Mesodermal cell (in vitro differentiated cells): ENCODE measurements around the gene ITGAL.
"Not testable (repeated sequence)": the region's sequence is repeated elsewhere in the genome, so short reads cannot be mapped to it uniquely, and the experiment has no call there.

ENCODE experiments used
- H3K27ac ChIP-seq: 2 replicates; pipeline ENCODE4 v1.7.0; 2013; ENCODE audit warnings: mild to moderate bottlenecking, low read depth, low read length, moderate library complexity; ENCODE audit not compliant: severe bottlenecking
- H3K36me3 ChIP-seq: 2 replicates; pipeline ENCODE4 v1.7.1; 2013; ENCODE audit warnings: mild to moderate bottlenecking, low read length, moderate library complexity; ENCODE audit not compliant: control insufficient read depth, insufficient read depth
- H3K4me1 ChIP-seq: one replicate; pipeline ENCODE4 v1.7.1; 2013; ENCODE audit warnings: mild to moderate bottlenecking, low read length; ENCODE audit not compliant: insufficient read depth, control insufficient read depth, poor library complexity, severe bottlenecking
- H3K4me3 ChIP-seq: 2 replicates; pipeline ENCODE4 v1.7.0; 2013; ENCODE audit warnings: low read length, control low read depth, mild to moderate bottlenecking; ENCODE audit not compliant: insufficient read depth, poor library complexity, severe bottlenecking; ENCODE audit errors: extremely low read depth
- H3K9me3 ChIP-seq: 2 replicates; pipeline ENCODE4 v1.7.1; 2013; ENCODE audit warnings: mild to moderate bottlenecking, low read length, moderate library complexity; ENCODE audit not compliant: control insufficient read depth
- WGBS, 2 experiments: methylation state at CpG; one replicate each; pipeline ENCODE4 v1.1.5; 2013; ENCODE audit warnings: missing lambda C conversion rate in 2 of 2; ENCODE audit not compliant: insufficient coverage in 2 of 2; 5-methylcytosine and 5-hydroxymethylcytosine counted together

The ITGAL gene

GRCh38 chr16:30444231-30445148, 28.1 kb upstream of the ITGAL start:
- Histone ChIP-seq H3K36me3 (peaks cover 20% of the 10 kb centered on the region), H3K4me1 (no peaks in the 10 kb centered on the region), H3K9me3 (peaks cover 12% of the 10 kb centered on the region), H3K27ac (peak overlapping the region; percentile 85), H3K4me3 (peak overlapping the region; percentile 85)
- WGBS, 2 experiments = 96% methylated on average over 29 of the region's 29 CpGs

- 55 to 68% methylated on average over 8 to 11 of the region's 11 CpGs for WGBS, 2 experiments
- Histone ChIP-seq H3K4me3 (peak overlapping the region; percentile 85), H3K9me3 (peaks cover 12% of the 10 kb centered on the region), H3K27ac (peak overlapping the region; percentile 85), H3K4me1 (no peaks in the 10 kb centered on the region), H3K36me3 (peaks cover 20% of the 10 kb centered on the region)
These were observed 27.5 kb upstream of the ITGAL start for GRCh38 chr16:30445149-30445407.

GRCh38 chr16:30445408-30446202, 26.9 kb upstream of the ITGAL start, which contains the start of gene SEPHS2:
SEPHS2 (minus strand) TSS chr16:30445874; CDS start chr16:30445727, 147 bp downstream.
- Histone ChIP-seq H3K4me3 (peak within 1 kb of the TSS; percentile 85), H3K4me1 (no peaks in the 10 kb centered on the region), H3K9me3 (peaks cover 12% of the 10 kb centered on the region), H3K27ac (peak within 1 kb of the TSS; percentile 85), H3K36me3 (peaks cover 20% of the 10 kb centered on the region)
- WGBS, 2 experiments = 3% methylated on average over 42 to 46 of the region's 59 CpGs

DNA sequence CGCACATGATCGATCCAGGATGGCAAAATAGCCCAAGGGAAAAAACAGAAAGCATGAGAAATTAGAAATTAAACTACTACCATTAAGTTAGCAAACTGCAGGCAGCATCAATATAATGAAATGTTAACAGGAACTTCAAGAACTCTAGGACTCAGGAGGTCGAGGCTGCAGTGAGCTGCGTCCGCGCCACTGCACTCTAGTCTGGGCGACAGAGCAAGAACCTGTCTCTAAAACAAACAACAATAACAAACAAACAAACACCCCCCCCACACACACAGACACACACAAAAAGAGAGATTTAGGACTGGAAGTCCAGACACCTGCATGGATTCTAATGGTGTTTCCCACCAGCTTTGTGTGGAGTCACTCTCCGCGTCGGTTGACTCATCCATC, 26.3 kb upstream of the ITGAL start:
- peaks cover 20% of the 10 kb centered on the region for H3K36me3 ChIP-seq
- peaks cover 12% of the 10 kb centered on the region for H3K9me3 ChIP-seq
- H3K4me1 ChIP-seq = no peaks in the 10 kb centered on the region
- H3K27ac ChIP-seq = peak overlapping the region; percentile 85
- H3K4me3 ChIP-seq = peak overlapping the region; percentile 85
- 78 to 86% methylated on average over 6 to 7 of the region's 10 CpGs for WGBS, 2 experiments

DNA sequence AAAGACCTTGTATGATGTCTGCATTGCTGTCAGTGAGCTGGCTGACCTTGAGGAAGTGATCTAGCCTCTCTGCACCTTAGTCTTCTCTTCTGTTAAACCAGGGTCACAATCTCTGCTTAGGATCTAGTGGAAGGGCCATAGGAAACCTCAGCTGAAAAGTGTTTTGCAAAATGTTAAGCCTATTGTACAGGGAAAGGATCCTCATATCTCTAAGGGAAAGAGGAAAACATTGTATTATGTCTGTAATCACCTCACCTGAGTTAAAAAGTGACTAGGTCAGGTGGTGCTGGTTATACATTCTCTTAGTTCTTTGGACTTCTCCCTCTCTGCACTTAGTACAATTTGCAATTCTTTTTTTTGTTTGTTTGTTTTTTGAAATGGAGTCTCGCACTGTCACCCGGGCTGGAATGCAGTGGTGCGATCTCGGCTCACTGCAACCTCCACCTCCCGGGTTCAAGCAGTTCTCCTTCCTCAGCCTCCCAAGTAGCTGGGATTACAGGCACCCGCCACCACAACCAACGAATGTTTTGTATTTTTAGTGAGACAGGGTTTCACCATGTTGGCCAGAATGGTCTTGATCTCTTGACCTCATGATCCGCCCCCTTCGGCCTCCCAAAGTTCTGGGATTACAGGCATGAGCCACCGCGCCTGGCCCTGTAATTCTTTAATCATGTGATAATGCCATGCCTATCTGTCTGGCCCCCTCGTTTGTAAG, 24.9 kb upstream of the ITGAL start:
- Histone ChIP-seq H3K36me3 (peaks cover 20% of the 10 kb centered on the region), H3K4me3 (no peak overlapping the region), H3K27ac (no peak overlapping the region), H3K4me1 (no peaks in the 10 kb centered on the region), H3K9me3 (peaks cover 12% of the 10 kb centered on the region)
- WGBS, 2 experiments = 88 to 89% methylated on average over 8 to 12 of the region's 12 CpGs

GRCh38 chr16:30449116-30449435, 23.5 kb upstream of the ITGAL start:
- H3K9me3 ChIP-seq = peaks cover 10% of the 10 kb centered on the region
- H3K36me3 ChIP-seq = peaks cover 8% of the 10 kb centered on the region
- H3K4me1 ChIP-seq = no peaks in the 10 kb centered on the region
- H3K27ac ChIP-seq = no peak overlapping the region
- no peak overlapping the region for H3K4me3 ChIP-seq
- 81 to 100% methylated on average over 1 to 2 of the region's 3 CpGs for WGBS, 2 experiments

DNA sequence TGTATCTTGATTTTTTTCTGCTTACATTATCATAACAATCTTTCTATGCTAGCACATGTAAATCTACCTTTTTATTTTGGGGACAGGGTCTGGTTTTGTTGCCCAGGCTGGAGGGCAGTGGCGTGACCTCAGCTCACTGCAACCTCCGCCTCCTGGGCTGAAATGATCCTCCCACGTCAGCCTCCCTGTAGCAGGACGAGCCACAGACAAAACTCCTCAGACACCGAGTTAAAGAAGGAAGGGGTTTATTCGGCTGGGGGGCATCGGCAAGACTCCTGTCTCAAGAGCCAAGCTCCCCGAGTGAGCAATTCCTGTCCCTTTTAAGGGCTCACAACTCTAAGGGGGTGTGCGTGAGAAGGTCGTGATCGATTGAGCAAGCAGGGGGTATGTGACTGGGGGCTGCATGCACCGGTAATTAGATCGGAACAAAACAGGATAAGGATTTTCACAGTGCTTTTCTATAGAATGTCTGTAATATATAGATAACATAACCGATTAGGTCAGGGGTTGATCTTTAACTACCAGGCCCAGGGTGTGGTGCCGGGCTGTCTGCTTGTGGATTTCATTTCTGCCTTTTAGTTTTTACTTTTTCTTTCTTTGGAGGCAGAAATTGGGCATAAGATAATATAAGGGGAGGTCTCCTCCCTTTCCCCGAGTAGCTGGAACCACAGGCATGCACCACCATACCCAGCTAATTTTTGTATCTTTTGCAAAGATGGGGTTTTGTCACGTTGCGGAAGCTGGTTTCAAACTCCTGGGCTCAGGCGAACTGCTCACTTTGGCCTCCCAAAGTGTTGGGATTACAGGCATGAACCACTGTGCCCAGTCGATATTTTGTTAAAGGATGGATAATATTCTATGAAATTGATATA, 19.6 kb upstream of the ITGAL start:
- H3K4me3 ChIP-seq, H3K9me3 ChIP-seq, H3K36me3 ChIP-seq, H3K4me1 ChIP-seq, H3K27ac ChIP-seq: not testable (repeated sequence)
- WGBS, 2 experiments = 85 to 92% methylated on average over 12 to 15 of the region's 20 CpGs

GRCh38 chr16:30456302-30456701, 16.2 kb upstream of the ITGAL start:
- H3K27ac ChIP-seq = no peak overlapping the region
- no CpG with 5 or more reads among the region's 1 CpG for WGBS, 2 experiments

GRCh38 chr16:30457256-30457655, 15.3 kb upstream of the ITGAL start:
- no peaks in the 10 kb centered on the region for H3K36me3 ChIP-seq

More at GRCh38 chr16:30456302-30456701, 16.2 kb upstream of the ITGAL start:
- no peaks in the 10 kb centered on the region for H3K4me1 ChIP-seq
- H3K9me3 ChIP-seq = no peaks in the 10 kb centered on the region
- no peak overlapping the region for H3K4me3 ChIP-seq
- no peaks in the 10 kb centered on the region for H3K36me3 ChIP-seq

More at GRCh38 chr16:30457256-30457655, 15.3 kb upstream of the ITGAL start:
- Histone ChIP-seq H3K4me3 (no peak overlapping the region), H3K27ac (no peak overlapping the region), H3K9me3 (no peaks in the 10 kb centered on the region), H3K4me1 (no peaks in the 10 kb centered on the region)
- WGBS, 2 experiments = 100% methylated on average over 1 of the region's 1 CpG; no CpG with 5 or more reads in 1 of the 2 experiments
